ENCODE results near the gene ATP1A4. TPM values are rescaled to one million over a fixed set of nuclear protein-coding genes. Genes with fewer than 3 reads are reported as not detected.

ATP1A4 gene
- total RNA-seq, 2 experiments from 2014 or later: not detected

DNA sequence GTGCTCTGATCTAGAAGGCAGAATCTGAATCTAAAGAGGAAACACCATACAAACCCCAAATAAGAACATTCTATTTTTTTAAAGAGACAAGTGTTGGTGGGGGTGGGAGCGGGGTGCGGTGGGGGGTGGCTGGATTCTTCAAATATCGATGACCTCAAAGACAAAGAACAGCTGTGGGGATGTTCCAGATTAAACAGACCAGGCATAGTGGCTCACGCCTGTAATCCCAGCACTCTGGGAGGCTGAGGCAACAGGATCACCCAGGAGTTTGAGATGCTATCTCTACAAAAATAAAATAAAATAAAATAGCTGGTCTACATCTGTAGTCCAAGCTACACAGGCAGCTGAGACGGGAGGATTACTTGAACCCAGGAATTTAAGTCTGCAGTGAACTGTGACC, 5.0 kb downstream of the ATP1A4 start:
- no peaks in the 10 kb centered on the region for H3K9me3 Mint-ChIP-seq
- H3K27ac Mint-ChIP-seq: no peak overlapping the region
- intact Hi-C loops (cut with micrococcal nuclease): no loop called here
- peaks cover 4% of the 10 kb centered on the region for H3K27me3 Mint-ChIP-seq
- DNase-seq: no peak
- CTCF ChIA-PET: interaction anchor here (0.7 to 1.7 kb wide), 3 partner anchors 11 to 96 kb away, joined by 3 read pairs; no protein-coding TSS in a partner anchor
- no peak overlapping the region for H3K4me3 Mint-ChIP-seq
- POLR2A ChIA-PET: no interaction called here
- no peaks in the 10 kb centered on the region for H3K36me3 Mint-ChIP-seq
- H3K4me1 Mint-ChIP-seq (ENCODE audit: low read depth): no peaks in the 10 kb centered on the region

DNA sequence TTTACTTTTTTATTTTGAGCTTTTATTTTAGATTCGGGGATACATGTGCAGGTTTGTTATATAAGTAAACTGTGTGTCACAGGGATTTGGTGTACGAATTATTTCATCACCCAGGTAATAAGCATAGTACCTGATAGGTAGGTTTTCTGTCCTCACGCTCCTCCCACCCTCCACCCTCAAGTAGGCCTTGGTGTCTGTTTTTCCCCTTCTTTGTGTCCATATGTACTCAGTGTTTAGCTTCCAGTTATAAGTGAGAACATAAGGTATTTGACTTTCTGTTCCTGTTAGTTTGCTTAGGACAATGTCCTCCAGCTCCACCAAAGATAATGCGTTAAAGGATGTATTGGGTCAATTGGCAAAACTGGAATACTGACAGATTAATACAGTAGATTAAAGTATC, 5.8 kb downstream of the ATP1A4 start:
- Mint-ChIP-seq H3K27ac (no peak overlapping the region), H3K36me3 (no peaks in the 10 kb centered on the region), H3K27me3 (peaks cover 4% of the 10 kb centered on the region), H3K9me3 (no peaks in the 10 kb centered on the region), H3K4me1 (ENCODE audit: low read depth) (peaks cover 2% of the 10 kb centered on the region), H3K4me3 (no peak overlapping the region)
- intact Hi-C loops (cut with micrococcal nuclease): no loop called here
- no peak for DNase-seq
- POLR2A ChIA-PET: no interaction called here
- CTCF ChIA-PET: interaction anchor here (0.7 to 1.7 kb wide), 3 partner anchors 36 to 95 kb away, joined by 3 read pairs; no protein-coding TSS in a partner anchor

- ChIA-PET CTCF (interaction anchor here (1.7 to 1.9 kb wide), 2 partner anchors 94 to 133 kb away, joined by 3 to 5 read pairs; no protein-coding TSS in a partner anchor), POLR2A (no interaction called here)
- Mint-ChIP-seq H3K36me3 (no peaks in the 10 kb centered on the region), H3K4me3 (no peak overlapping the region), H3K4me1 (ENCODE audit: low read depth) (peaks cover 4% of the 10 kb centered on the region), H3K9me3 (no peaks in the 10 kb centered on the region), H3K27ac (no peak overlapping the region), H3K27me3 (peaks cover 4% of the 10 kb centered on the region)
- intact Hi-C loops (cut with micrococcal nuclease): no loop called here
- DNase-seq: no peak
Observed at GRCh38 chr1:160158031-160158430, 6.6 kb downstream of the ATP1A4 start.

- Mint-ChIP-seq H3K36me3 (no peaks in the 10 kb centered on the region), H3K4me3 (no peak overlapping the region), H3K27ac (no peak overlapping the region), H3K27me3 (peaks cover 4% of the 10 kb centered on the region), H3K4me1 (ENCODE audit: low read depth) (peaks cover 4% of the 10 kb centered on the region), H3K9me3 (no peaks in the 10 kb centered on the region)
- CTCF ChIA-PET: interaction anchor here (1.9 kb wide), 1 partner anchor 133 kb away, joined by 5 read pairs; no protein-coding TSS in a partner anchor
- intact Hi-C loops (cut with micrococcal nuclease): no loop called here
- no peak for DNase-seq
- POLR2A ChIA-PET: no interaction called here
Observed at GRCh38 chr1:160158534-160158933, 7.1 kb downstream of the ATP1A4 start.

DNA sequence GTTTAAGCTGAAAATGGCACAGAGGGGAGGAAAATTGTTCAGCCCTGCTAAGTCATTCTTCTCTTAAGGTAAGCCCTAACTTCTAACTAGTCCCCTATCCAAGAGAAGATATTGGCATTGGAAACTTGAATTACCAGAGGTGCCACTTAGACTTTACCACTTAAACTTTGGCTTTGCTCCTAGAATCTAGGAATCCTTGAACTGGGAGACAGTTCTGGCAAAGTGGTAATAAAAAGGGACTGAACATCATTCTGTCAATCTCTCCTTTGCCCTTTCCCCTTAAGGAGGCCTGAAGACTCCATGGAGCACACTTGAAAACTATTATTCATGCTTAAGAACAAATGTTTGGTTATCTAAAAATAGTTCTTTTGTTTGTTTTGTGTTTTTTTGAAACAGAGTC, 8.4 kb downstream of the ATP1A4 start:
- no peaks in the 10 kb centered on the region for H3K36me3 Mint-ChIP-seq
- H3K27me3 Mint-ChIP-seq: peaks cover 5% of the 10 kb centered on the region
- DNase-seq: no peak
- no peak overlapping the region for H3K4me3 Mint-ChIP-seq
- POLR2A ChIA-PET: no interaction called here
- no peak overlapping the region for H3K27ac Mint-ChIP-seq
- CTCF ChIA-PET: interaction anchor here (0.6 kb wide), 1 partner anchor 75 kb away, joined by 3 read pairs; no protein-coding TSS in a partner anchor
- intact Hi-C loops (cut with micrococcal nuclease): no loop called here
- H3K4me1 Mint-ChIP-seq (ENCODE audit: low read depth): peaks cover 4% of the 10 kb centered on the region
- H3K9me3 Mint-ChIP-seq: no peaks in the 10 kb centered on the region

DNA sequence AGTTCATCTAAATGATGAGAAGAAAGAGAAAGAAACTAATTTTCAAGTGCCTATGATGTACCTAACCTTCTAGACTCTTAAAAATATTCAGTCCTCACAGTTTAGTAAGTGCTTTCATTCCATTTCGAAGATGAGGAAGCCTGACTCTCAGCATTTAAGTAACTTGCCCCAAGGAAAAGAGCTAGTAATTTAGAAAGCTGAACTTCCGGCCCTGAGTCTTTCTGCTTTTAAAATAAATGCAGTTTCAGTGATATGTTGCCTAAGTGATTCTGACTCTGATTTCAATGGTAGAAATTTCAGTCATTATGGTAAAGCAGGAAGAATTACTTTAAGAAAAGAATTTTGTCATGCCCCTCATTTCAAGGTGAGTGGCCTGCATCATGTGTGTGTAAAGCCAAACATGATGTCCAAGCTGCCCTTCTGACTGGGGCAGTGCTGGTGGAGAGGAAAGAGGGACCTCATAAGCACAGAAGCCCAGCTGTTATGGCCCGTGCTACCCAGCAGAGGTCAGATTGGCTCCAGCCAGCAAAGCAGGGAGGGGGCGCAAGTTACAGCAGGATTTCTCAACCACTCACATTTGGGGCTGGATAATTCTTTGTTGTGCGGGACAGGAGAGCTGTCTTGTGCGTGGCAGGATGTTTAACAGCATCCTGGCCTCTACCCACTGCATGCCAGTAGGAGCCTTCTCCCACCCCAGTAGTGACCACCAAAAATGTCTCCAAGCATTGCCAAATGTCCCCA, 10.7 kb downstream of the ATP1A4 start:
- Mint-ChIP-seq H3K36me3 (no peaks in the 10 kb centered on the region), H3K4me3 (no peak overlapping the region), H3K27me3 (peaks cover 5% of the 10 kb centered on the region), H3K9me3 (no peaks in the 10 kb centered on the region), H3K4me1 (ENCODE audit: low read depth) (peaks cover 6% of the 10 kb centered on the region), H3K27ac (no peak overlapping the region)
- no peak for DNase-seq
- POLR2A ChIA-PET: no interaction called here
- intact Hi-C loops (cut with micrococcal nuclease): no loop called here
- CTCF ChIA-PET: interaction anchor here (1.4 to 2.4 kb wide), 2 partner anchors 129 to 215 kb away, joined by 4 to 12 read pairs; no protein-coding TSS in a partner anchor

DNA sequence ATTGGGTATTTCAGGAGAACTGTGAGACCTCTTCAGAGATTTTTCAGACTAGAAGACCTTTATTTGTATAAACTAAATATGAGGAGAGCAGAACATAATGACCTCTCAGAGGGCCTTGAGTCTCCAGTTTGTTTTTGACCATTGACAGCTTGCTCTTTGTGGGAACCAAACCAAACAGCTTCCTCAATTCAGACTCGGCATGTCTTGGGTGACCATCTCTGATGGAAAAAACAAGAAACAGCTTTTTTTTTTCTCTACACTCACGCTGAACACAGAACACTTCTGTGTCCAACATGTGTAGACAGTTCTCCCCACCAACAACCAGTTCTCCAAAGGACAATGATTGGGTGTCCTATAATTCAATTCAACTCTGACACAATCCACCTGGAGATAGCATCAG, 11.5 kb downstream of the ATP1A4 start:
- H3K4me1 Mint-ChIP-seq (ENCODE audit: low read depth): peaks cover 6% of the 10 kb centered on the region
- H3K9me3 Mint-ChIP-seq: no peaks in the 10 kb centered on the region
- POLR2A ChIA-PET: no interaction called here
- H3K4me3 Mint-ChIP-seq: no peak overlapping the region
- no peaks in the 10 kb centered on the region for H3K36me3 Mint-ChIP-seq
- CTCF ChIA-PET: interaction anchor here (1.4 to 2.4 kb wide), 2 partner anchors 128 to 214 kb away, joined by 4 to 12 read pairs; no protein-coding TSS in a partner anchor
- H3K27ac Mint-ChIP-seq: no peak overlapping the region
- intact Hi-C loops (cut with micrococcal nuclease): no loop called here
- no peak for DNase-seq
- peaks cover 5% of the 10 kb centered on the region for H3K27me3 Mint-ChIP-seq

DNA sequence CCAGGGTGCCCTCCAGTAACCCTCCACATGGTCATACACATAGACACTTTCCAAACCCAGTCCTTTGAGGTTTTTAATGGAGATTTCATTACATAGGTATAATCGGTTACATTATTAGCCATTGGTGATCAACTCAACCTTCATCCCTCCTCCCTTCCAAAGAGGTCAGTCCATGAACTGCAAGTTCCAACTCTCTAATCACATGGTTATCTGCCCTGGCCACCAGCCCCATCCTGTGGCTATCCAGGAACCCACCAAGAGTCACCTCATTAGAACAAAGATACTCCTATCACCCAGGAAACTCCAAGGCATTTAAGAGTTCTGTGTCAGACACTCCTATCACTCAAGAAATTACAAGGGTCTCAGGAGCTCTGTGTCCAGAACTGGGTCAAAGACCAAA, 12.2 kb downstream of the ATP1A4 start:
- peaks cover 6% of the 10 kb centered on the region for H3K4me1 Mint-ChIP-seq (ENCODE audit: low read depth)
- peaks cover 5% of the 10 kb centered on the region for H3K27me3 Mint-ChIP-seq
- no peaks in the 10 kb centered on the region for H3K9me3 Mint-ChIP-seq
- no peak overlapping the region for H3K4me3 Mint-ChIP-seq
- intact Hi-C loops (cut with micrococcal nuclease): no loop called here
- no peak overlapping the region for H3K27ac Mint-ChIP-seq
- ChIA-PET POLR2A (no interaction called here), CTCF (interaction anchor here (2.4 kb wide), 1 partner anchor 128 kb away, joined by 12 read pairs; no protein-coding TSS in a partner anchor)
- no peaks in the 10 kb centered on the region for H3K36me3 Mint-ChIP-seq
- DNase-seq: no peak

GRCh38 chr1:160164121-160164520, 12.7 kb downstream of the ATP1A4 start:
- peaks cover 5% of the 10 kb centered on the region for H3K27me3 Mint-ChIP-seq
- POLR2A ChIA-PET: no interaction called here
- DNase-seq: no peak
- H3K4me3 Mint-ChIP-seq: no peak overlapping the region
- peaks cover 7% of the 10 kb centered on the region for H3K4me1 Mint-ChIP-seq (ENCODE audit: low read depth)
- H3K27ac Mint-ChIP-seq: no peak overlapping the region
- no peaks in the 10 kb centered on the region for H3K36me3 Mint-ChIP-seq
- intact Hi-C loops (cut with micrococcal nuclease): no loop called here
- H3K9me3 Mint-ChIP-seq: no peaks in the 10 kb centered on the region
- CTCF ChIA-PET: interaction anchor here (2.4 kb wide), 1 partner anchor 127 kb away, joined by 12 read pairs; no protein-coding TSS in a partner anchor

DNA sequence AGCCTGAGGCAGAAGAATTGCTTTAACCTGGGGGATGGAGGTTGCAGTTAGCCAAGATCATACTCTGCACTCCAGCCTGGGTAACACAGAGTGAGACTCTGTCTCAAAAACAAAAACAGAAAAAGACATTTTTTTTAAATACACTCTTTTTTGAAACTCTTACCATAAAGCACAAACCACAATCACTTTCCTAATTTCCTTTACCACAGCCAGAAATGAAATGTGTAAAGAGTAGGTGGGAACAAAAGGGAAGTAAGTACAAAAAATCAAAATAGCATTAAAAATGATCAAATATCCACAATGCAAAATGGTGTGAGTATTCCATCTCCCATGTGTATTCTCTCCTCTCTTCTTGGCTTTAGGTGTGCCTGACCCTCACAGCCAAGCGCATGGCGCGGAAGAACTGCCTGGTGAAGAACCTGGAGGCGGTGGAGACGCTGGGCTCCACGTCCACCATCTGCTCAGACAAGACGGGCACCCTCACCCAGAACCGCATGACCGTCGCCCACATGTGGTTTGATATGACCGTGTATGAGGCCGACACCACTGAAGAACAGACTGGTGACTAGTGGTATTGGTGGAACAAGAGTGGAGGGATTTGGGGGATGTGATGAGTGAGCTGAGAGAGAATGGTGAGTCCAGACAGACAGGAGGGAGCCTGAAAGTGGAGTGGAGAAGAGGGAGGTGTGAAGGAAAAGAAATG, 14.9 kb downstream of the ATP1A4 start:
- ChIA-PET POLR2A (no interaction called here), CTCF (interaction anchor here (0.6 to 1.3 kb wide), 3 partner anchors 9 to 207 kb away, joined by 3 to 4 read pairs (median 3); no protein-coding TSS in a partner anchor)
- Mint-ChIP-seq H3K36me3 (no peaks in the 10 kb centered on the region), H3K4me1 (ENCODE audit: low read depth) (peaks cover 13% of the 10 kb centered on the region), H3K27me3 (peaks cover 8% of the 10 kb centered on the region), H3K27ac (no peak overlapping the region), H3K9me3 (no peaks in the 10 kb centered on the region), H3K4me3 (no peak overlapping the region)
- intact Hi-C loops (cut with micrococcal nuclease): no loop called here
- DNase-seq: no peak

- ChIA-PET CTCF (interaction anchor here (0.6 to 1.3 kb wide), 8 partner anchors 9 to 206 kb away, joined by 3 to 7 read pairs (median 3); no protein-coding TSS in a partner anchor), POLR2A (no interaction called here)
- no peak for DNase-seq
- Mint-ChIP-seq H3K9me3 (no peaks in the 10 kb centered on the region), H3K27ac (no peak overlapping the region), H3K4me3 (no peak overlapping the region), H3K4me1 (ENCODE audit: low read depth) (peaks cover 13% of the 10 kb centered on the region), H3K36me3 (no peaks in the 10 kb centered on the region), H3K27me3 (peaks cover 12% of the 10 kb centered on the region)
- intact Hi-C loops (cut with micrococcal nuclease): no loop called here
Observed at GRCh38 chr1:160167056-160167455, 15.7 kb downstream of the ATP1A4 start.

- POLR2A ChIA-PET: no interaction called here
- no peak for DNase-seq
- no peak overlapping the region for H3K4me3 Mint-ChIP-seq
- no peaks in the 10 kb centered on the region for H3K9me3 Mint-ChIP-seq
- H3K36me3 Mint-ChIP-seq: no peaks in the 10 kb centered on the region
- H3K27me3 Mint-ChIP-seq: peaks cover 15% of the 10 kb centered on the region
- CTCF ChIA-PET: interaction anchor here (1.0 to 1.3 kb wide), 7 partner anchors 8 to 124 kb away, joined by 3 to 7 read pairs (median 3); no protein-coding TSS in a partner anchor
- intact Hi-C loops (cut with micrococcal nuclease): no loop called here
- no peak overlapping the region for H3K27ac Mint-ChIP-seq
- peaks cover 9% of the 10 kb centered on the region for H3K4me1 Mint-ChIP-seq (ENCODE audit: low read depth)
Observed at GRCh38 chr1:160167580-160167979, 16.2 kb downstream of the ATP1A4 start.

Measured in activated CD4-positive, alpha-beta memory T cell treated with anti-CD3 and anti-CD28 coated beads for 36 hours (primary cell).